ENCODE measurements around the gene CD164L2.

DNA sequence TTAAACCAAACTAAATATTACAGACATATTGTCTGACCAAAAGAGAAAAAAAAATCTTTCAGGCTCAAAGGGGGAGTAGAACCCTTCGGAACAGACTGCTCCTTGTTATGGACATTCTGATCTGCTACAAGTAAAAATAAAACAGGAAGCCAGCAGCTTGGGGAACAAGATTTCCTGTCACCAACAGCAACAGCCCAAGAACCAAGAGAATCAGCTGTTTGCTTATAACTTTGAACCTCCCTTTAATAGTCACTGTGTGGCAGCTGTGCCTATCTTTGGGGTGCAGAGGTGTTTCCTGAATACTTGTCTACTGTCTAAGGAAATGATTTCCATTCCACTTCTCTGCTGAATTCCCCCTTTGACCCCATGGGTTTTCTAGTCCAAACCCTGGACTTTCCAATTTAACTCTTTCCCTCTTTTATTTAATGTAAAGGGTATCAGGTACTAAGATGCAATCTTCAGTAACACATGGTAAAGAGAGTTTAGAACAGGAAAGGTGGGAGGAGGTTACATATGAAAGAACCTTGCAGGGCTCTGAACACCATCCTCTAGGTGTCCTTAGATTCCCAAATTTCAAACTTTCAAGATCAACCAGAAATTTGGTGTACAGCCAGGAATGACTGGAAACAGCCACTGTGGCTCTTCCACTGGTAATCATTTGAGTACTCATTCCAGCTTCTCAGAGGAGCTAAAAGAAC lies 47.9 kb upstream of the CD164L2 start:
- TF ChIP-seq ZNF8 (CRISPR knock-in tag; IDR thresholded peaks at IDR 0.05) (no peak), CREB5 (CRISPR knock-in tag; IDR thresholded peaks at IDR 0.05; ENCODE audit: low read depth) (no peak), PPARA (CRISPR knock-in tag; IDR thresholded peaks at IDR 0.05; ENCODE audit: borderline replicate concordance) (no peak), TOX (CRISPR knock-in tag; IDR thresholded peaks at IDR 0.05; ENCODE audit: borderline replicate concordance) (no peak), ZFP3 (CRISPR knock-in tag; IDR thresholded peaks at IDR 0.05) (no peak), SNAI2 (CRISPR knock-in tag; IDR thresholded peaks at IDR 0.05) (no peak), ZNF565 (CRISPR knock-in tag; conservative IDR thresholded peaks at IDR 0.05; ENCODE audit: low read depth) (no peak), ZFP30 (CRISPR knock-in tag; IDR thresholded peaks at IDR 0.05) (no peak), TCF4 (CRISPR knock-in tag; IDR thresholded peaks at IDR 0.05; ENCODE audit: borderline replicate concordance) (no peak)
- TF ChIP-seq, protein P1, sequence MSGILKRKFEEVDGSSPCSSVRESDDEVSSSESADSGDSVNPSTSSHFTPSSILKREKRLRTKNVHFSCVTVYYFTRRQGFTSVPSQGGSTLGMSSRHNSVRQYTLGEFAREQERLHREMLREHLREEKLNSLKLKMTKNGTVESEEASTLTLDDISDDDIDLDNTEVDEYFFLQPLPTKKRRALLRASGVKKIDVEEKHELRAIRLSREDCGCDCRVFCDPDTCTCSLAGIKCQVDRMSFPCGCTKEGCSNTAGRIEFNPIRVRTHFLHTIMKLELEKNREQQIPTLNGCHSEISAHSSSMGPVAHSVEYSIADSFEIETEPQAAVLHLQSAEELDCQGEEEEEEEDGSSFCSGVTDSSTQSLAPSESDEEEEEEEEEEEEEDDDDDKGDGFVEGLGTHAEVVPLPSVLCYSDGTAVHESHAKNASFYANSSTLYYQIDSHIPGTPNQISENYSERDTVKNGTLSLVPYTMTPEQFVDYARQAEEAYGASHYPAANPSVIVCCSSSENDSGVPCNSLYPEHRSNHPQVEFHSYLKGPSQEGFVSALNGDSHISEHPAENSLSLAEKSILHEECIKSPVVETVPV (CRISPR knock-in tag; IDR thresholded peaks at IDR 0.05): no peak
